Activated T-cell treated with anti-CD3 and anti-CD28 coated beads, Interleukin-2, amount 50 U/mL, for 24 hours (primary cell): ENCODE measurements around the gene CREBL2.
"Not testable (repeated sequence)": the region's sequence is repeated elsewhere in the genome, so short reads cannot be mapped to it uniquely, and the experiment has no call there.

Source experiments
- DNase-seq: peaks from one replicate; pipeline ENCODE4 v3.0.0-alpha.2; 2020
- H3K27ac Mint-ChIP-seq: 2 replicates; pipeline ENCODE4 v1.8.0; 2020; ENCODE audit warnings: mild to moderate bottlenecking, mixed read lengths
- H3K27me3 Mint-ChIP-seq: 2 replicates; pipeline ENCODE4 v1.8.0; 2020; ENCODE audit warnings: mixed read lengths
- H3K36me3 Mint-ChIP-seq: 2 replicates; pipeline ENCODE4 v1.8.0; 2020; ENCODE audit warnings: low read depth, mixed read lengths
- H3K4me1 Mint-ChIP-seq: 2 replicates; pipeline ENCODE4 v1.8.0; 2020; ENCODE audit warnings: low read depth, mixed read lengths
- H3K4me3 Mint-ChIP-seq: 2 replicates; pipeline ENCODE4 v1.8.0; 2020; ENCODE audit warnings: mild to moderate bottlenecking, moderate library complexity, mixed read lengths
- H3K9me3 Mint-ChIP-seq: 2 replicates; pipeline ENCODE4 v1.8.0; 2020; ENCODE audit warnings: mixed read lengths

Gene CREBL2, protein sequence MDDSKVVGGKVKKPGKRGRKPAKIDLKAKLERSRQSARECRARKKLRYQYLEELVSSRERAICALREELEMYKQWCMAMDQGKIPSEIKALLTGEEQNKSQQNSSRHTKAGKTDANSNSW

GRCh38 chr12:12611512-12612306, at the start of gene CREBL2:
Gene CREBL2 (plus strand): TSS chr12:12611876. CDS start chr12:12612173, 297 bp downstream.
- Mint-ChIP-seq H3K4me1 (peaks cover 73% of the 10 kb centered on the region), H3K27me3 (no peaks in the 10 kb centered on the region), H3K36me3 (peaks cover 37% of the 10 kb centered on the region), H3K27ac (peak within 1 kb of the TSS; percentile 99), H3K9me3 (no peaks in the 10 kb centered on the region), H3K4me3 (peak within 1 kb of the TSS; percentile 96)
- DNase-seq = peak; percentile 88

- peak overlapping the region; percentile 94 for H3K27ac Mint-ChIP-seq
- H3K27me3 Mint-ChIP-seq = no peaks in the 10 kb centered on the region
- DNase-seq = peak; percentile 66
- peaks cover 45% of the 10 kb centered on the region for H3K4me1 Mint-ChIP-seq
- peak overlapping the region; percentile 81 for H3K4me3 Mint-ChIP-seq
- peaks cover 3% of the 10 kb centered on the region for H3K9me3 Mint-ChIP-seq
- peaks cover 37% of the 10 kb centered on the region for H3K36me3 Mint-ChIP-seq
Measured at GRCh38 chr12:12562016-12562483, 49.6 kb upstream of the CREBL2 start.

DNA sequence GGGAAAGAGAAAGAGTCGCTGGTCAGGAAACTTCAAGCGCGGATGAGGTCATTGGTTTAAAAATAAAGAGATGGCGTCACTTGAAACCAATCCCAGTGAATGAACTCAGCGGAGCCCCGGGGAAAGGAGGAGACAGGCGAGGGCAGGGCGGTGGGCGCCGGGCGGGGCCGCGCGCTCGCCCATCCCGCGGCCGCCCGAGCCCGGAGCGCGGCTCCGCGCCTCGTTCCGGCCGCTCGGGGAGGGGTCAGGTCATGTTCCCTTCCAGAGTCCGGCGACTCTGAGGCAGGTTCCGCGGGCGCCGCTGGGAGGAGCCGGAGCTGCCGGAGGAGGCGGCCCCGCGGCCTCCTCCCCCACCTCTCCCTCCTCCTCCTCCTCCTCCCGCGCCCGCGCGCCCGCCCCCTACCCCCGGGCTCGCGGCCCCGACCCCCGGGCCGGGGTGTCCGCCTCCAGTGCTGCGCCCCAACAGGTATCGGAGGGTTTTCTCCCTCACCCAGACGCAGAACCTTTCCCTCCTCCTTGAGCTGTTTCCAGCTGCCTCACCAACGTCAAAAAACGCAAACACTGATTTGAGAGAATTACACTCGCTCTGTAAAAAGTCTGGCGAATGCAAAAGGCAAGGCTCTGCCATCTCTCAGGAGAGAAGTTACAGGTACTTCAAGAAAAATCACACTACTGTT, 49.0 kb upstream of the CREBL2 start, which contains the start of gene DUSP16:
Gene DUSP16 (minus strand): TSS at position 279 of the 677 bp plus-strand sequence. CDS start 41,765 bp downstream, outside the sequence.
- Mint-ChIP-seq H3K4me3 (peak within 1 kb of the TSS; percentile 81), H3K27me3 (no peaks in the 10 kb centered on the region), H3K36me3 (peaks cover 34% of the 10 kb centered on the region), H3K9me3 (peaks cover 3% of the 10 kb centered on the region), H3K4me1 (peaks cover 42% of the 10 kb centered on the region), H3K27ac (peak within 1 kb of the TSS; percentile 94)
- DNase-seq = peak; percentile 84

DNA sequence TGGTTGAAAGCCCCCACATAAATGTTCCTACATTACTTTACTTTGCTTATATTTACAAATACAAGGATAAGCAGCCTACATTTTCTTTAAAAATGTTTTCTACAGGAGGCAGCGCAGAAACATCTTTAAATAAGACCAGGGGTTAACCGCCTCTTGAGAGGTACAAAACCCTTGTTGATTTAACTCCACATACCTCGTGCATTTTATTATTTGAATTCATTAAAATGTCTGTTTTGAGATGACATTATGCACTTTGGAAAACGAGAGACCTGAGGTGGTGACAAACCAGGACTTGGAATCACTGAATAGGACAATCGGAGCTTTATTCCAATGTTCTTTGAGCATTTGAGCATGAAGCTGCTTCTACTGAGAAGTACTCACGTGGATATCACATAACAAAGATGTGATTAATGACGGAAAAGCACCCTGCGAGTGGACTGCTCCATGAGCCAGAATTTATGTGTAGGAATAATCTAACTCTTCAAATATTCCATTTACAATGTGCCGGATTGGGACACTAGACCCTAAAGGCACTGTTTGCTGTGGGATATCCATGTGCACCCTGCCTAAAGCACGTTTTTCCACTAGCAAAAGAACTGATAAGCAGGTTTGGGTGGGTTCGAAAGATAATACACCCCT, 48.3 kb upstream of the CREBL2 start:
- DNase-seq = no peak
- peak overlapping the region; percentile 93 for H3K27ac Mint-ChIP-seq

DNA sequence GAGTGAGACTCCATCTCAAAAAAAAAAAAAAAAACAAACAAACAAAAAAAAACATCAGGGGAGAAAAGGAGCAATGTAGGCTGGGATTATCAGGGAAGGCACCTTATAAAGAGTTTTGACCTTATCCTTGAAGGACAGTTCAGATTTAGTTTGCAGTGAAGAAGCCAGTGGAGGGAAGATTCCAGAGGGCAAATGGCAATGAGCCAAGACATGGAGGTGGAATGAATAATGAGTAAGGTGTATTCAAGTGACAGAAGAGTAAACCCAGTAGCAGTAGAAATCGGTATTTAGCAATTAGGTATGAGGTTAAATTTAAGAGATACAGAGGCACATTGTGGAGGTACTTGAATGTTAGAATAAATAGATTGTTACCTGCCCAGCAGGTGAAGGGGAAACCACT, 46.8 kb upstream of the CREBL2 start:
- H3K27ac Mint-ChIP-seq = no peak overlapping the region
- peaks cover 14% of the 10 kb centered on the region for H3K36me3 Mint-ChIP-seq
- no peak overlapping the region for H3K4me3 Mint-ChIP-seq
- no peaks in the 10 kb centered on the region for H3K27me3 Mint-ChIP-seq
- H3K4me1 Mint-ChIP-seq = peaks cover 22% of the 10 kb centered on the region
- peaks cover 3% of the 10 kb centered on the region for H3K9me3 Mint-ChIP-seq
- no peak for DNase-seq

More for the DNA sequence above, 48.3 kb upstream of the CREBL2 start:
- Mint-ChIP-seq H3K4me3 (peak overlapping the region; percentile 79), H3K9me3 (peaks cover 3% of the 10 kb centered on the region), H3K4me1 (peaks cover 35% of the 10 kb centered on the region), H3K36me3 (peaks cover 27% of the 10 kb centered on the region), H3K27me3 (no peaks in the 10 kb centered on the region)

DNA sequence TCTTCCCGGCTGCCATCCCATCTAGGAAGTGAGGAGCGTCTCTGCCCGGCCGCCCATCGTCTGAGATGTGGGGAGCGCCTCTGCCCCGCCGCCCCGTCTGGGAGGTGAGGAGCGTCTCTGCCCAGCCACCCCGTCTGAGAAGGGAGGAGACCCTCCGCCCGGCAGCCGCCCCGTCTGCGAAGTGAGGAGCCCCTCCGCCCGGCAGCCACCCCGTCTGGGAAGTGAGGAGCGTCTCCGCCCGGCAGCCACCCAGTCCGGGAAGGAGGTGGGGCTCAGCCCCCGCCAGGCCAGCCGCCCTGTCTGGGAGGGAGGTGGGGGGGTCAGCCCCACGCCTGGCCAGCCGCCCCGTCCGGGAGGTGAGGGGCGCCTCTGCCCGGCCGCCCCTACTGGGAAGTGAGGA, 45.7 kb upstream of the CREBL2 start:
- peaks cover 15% of the 10 kb centered on the region for H3K4me1 Mint-ChIP-seq
- H3K27ac Mint-ChIP-seq, H3K4me3 Mint-ChIP-seq, H3K36me3 Mint-ChIP-seq, H3K9me3 Mint-ChIP-seq, H3K27me3 Mint-ChIP-seq, DNase-seq: not testable (repeated sequence)

DNA sequence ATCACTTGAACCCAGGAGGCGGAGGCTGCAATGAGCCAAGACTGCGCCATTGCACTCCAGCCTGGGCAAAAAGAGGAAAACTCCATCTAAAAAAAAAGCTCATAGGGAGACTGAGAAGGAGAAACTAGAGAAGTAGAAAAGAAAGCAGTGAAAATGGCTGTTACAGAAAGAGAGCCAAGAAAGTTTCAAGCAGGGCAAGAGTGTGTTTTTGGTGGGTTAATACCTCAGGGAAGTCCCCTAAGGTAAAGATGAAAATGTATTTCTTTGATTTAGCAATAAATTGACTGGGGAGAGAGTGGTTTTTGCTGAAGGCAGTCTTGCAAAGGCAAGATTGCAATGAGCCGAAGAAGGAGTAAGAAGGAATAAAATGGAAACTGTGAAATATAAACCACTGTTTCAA, 39.0 kb upstream of the CREBL2 start:
- Mint-ChIP-seq H3K4me3 (no peak overlapping the region), H3K27me3 (no peaks in the 10 kb centered on the region)

GRCh38 chr12:12577786-12578185, 33.9 kb upstream of the CREBL2 start:
- H3K4me1 Mint-ChIP-seq = peaks cover 24% of the 10 kb centered on the region
- no peak for DNase-seq
- H3K27me3 Mint-ChIP-seq = no peaks in the 10 kb centered on the region
- H3K27ac Mint-ChIP-seq = no peak overlapping the region
- H3K4me3 Mint-ChIP-seq = no peak overlapping the region
- H3K36me3 Mint-ChIP-seq = no peaks in the 10 kb centered on the region
- no peaks in the 10 kb centered on the region for H3K9me3 Mint-ChIP-seq

More for the DNA sequence above, 39.0 kb upstream of the CREBL2 start:
- H3K9me3 Mint-ChIP-seq = no peaks in the 10 kb centered on the region
- H3K27ac Mint-ChIP-seq = no peak overlapping the region
- no peak for DNase-seq
- H3K4me1 Mint-ChIP-seq = peaks cover 9% of the 10 kb centered on the region
- no peaks in the 10 kb centered on the region for H3K36me3 Mint-ChIP-seq

DNA sequence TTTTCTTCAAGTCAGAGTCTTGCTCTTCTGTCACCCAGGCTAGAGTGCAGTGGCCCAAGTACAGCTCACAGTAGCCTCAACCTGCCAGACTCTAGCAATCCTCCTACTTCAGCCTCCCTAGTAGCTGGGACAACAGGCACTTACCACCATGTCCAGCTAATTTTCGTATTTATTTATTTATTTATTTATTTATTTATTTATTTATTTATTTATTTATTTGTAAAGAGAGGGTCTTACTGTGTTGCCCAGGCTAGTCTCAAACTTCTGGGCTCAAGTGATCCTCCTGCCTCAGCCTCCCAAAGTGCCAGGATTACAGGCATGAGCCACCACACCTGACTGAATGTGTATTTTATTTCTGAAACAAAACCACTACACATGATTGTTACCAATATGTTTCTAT, 31.0 kb upstream of the CREBL2 start:
- not testable (repeated sequence) for DNase-seq, H3K9me3 Mint-ChIP-seq, H3K36me3 Mint-ChIP-seq, H3K27ac Mint-ChIP-seq, H3K4me3 Mint-ChIP-seq, H3K27me3 Mint-ChIP-seq
- H3K4me1 Mint-ChIP-seq = peaks cover 45% of the 10 kb centered on the region

GRCh38 chr12:12582193-12582881, 29.3 kb upstream of the CREBL2 start:
- peaks cover 49% of the 10 kb centered on the region for H3K4me1 Mint-ChIP-seq
- H3K27ac Mint-ChIP-seq = peak overlapping the region; percentile 87
- DNase-seq = no peak
- H3K36me3 Mint-ChIP-seq = no peaks in the 10 kb centered on the region
- H3K27me3 Mint-ChIP-seq = no peaks in the 10 kb centered on the region
- H3K4me3 Mint-ChIP-seq = peak overlapping the region; percentile 55
- H3K9me3 Mint-ChIP-seq = no peaks in the 10 kb centered on the region

DNA sequence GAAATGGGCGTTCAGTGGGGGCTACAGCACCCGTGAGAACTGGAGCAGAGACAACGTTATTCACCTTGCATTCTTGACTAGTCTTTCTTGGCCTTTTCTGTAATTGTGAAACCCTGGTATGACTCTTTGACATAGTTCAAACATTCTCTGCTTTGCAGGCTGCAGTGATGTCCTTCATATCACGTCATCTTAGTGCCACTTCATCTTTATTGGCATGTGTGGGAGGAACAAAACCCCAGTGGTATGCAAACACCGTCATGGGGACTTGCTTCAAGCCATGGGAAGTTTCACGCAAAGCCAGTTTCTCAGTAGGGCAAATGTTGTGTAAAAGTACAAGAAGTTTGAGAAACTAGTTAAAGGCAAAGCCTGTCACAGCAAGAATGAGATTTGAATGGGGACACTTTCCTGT, 28.8 kb upstream of the CREBL2 start:
- no peaks in the 10 kb centered on the region for H3K36me3 Mint-ChIP-seq
- H3K27ac Mint-ChIP-seq = peak overlapping the region; percentile 87
- peak; percentile 47 for DNase-seq
- peaks cover 45% of the 10 kb centered on the region for H3K4me1 Mint-ChIP-seq
- peak overlapping the region; percentile 55 for H3K4me3 Mint-ChIP-seq
- no peaks in the 10 kb centered on the region for H3K9me3 Mint-ChIP-seq
- no peaks in the 10 kb centered on the region for H3K27me3 Mint-ChIP-seq

DNA sequence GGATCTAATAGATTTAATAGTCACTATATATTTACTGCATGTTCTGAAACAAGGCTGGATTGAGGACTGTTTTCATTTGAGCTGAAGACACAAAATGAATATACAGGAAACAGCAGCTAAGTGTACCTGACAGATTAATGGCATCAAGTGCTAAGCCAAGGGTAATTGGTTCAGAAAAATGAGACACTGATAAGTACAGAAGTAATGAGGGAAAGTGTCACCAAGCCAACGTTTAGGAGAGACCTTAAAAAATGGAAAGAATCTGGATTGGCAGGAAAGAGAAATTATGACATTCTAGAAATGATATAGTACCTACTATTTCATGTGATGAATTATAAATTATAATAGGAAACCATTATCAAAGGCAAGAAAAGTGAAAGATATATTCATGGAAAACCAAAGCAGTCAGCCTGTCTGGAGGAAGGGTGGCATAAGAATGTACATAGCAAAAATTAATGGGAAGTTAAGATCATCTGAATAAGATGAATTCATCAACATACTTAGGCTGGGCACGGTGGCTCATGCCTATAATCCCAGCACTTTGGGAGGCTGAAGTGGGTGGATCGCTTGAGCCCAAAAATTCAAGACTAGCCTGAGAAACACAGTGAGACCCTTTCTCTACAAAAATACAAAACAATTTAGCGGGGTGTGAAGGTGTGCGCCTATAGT, 28.0 kb upstream of the CREBL2 start:
- H3K36me3 Mint-ChIP-seq = no peaks in the 10 kb centered on the region
- H3K9me3 Mint-ChIP-seq = no peaks in the 10 kb centered on the region
- peaks cover 40% of the 10 kb centered on the region for H3K4me1 Mint-ChIP-seq
- DNase-seq = no peak
- H3K27ac Mint-ChIP-seq = peak overlapping the region; percentile 87
- H3K4me3 Mint-ChIP-seq = no peak overlapping the region
- no peaks in the 10 kb centered on the region for H3K27me3 Mint-ChIP-seq

DNA sequence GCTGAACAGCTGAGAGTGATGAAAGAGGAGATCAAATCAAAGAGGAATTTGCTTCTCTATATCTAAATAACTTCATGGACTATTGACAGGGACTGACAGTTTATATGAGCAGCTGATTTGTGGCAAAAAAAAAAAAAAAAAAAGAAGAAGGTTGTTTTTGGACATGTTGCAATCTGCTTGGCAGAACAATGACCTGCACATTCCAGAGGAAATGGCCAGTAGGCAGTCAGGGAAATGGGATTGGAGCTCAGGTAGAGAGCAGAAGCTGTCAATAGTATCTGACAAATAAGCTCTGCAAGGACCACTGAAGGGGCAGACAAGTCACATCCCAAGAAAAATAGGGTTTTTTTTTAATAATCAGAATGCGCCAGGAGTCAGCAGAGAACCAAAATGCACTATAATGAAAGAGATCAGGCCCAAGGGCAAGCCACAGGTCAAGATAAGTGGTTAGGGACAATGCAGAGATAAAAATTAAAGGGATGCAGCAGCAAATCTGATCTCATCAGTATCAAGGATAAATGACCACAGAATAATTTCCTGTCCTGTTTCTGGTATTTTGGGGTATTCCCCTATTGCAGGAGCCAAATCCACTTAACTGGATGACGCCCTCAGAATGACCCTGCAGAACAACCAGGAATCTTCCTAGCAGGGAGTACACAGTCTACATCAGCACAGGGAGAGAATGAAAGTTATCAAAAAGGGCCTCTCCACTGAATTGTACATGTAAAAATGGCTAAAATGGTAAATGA, 26.4 kb upstream of the CREBL2 start:
- Mint-ChIP-seq H3K36me3 (no peaks in the 10 kb centered on the region), H3K4me3 (no peak overlapping the region), H3K9me3 (no peaks in the 10 kb centered on the region), H3K27me3 (no peaks in the 10 kb centered on the region), H3K27ac (no peak overlapping the region), H3K4me1 (peaks cover 40% of the 10 kb centered on the region)
- no peak for DNase-seq
